HL-60 (cell line): ENCODE data around the gene EPHA6.

Source experiments
- CTCF ChIP-seq: IDR thresholded peaks from one replicate; pipeline ENCODE4 v1.5.1; 2011; ENCODE audit warnings: low read length, control low read depth, inconsistent platforms; ENCODE audit not compliant: insufficient read depth
- POLR2AphosphoS5 ChIP-seq: IDR thresholded peaks from 2 replicates; pipeline ENCODE4 v1.6.1; 2012; ENCODE audit warnings: low read depth
- REST ChIP-seq: IDR thresholded peaks from 2 replicates; pipeline ENCODE4 v1.6.1; 2012; ENCODE audit warnings: low read depth; ENCODE audit not compliant: insufficient replicate concordance
- SPI1 ChIP-seq: IDR thresholded peaks from 2 replicates; pipeline ENCODE4 v1.6.1; 2012; ENCODE audit warnings: low read depth, mild to moderate bottlenecking, borderline replicate concordance

DNA sequence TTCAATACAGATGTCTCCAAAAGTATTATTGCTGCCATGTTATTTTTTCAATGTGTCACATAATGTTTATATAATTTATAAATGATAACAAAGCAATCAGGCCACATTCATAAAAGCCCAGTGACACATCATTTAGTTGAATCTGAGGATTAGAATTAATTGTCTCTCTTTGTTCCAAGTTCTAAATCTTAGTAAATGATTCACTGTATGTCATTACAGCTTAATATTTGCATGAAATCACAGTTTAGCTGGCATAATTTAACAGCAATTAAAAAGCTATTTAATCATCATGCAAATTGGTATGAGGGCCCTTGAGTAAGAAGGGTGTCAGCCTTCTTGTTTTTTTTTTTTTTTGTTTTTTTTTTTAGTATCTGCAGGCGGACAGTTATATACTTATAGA is 427.0 kb downstream of the EPHA6 start:
- TF ChIP-seq REST (no peak), CTCF (no peak), POLR2AphosphoS5 (no peak), SPI1 (no peak)
